Activated naive CD4-positive, alpha-beta T cell treated with anti-CD3 and anti-CD28 coated beads, Interleukin-2, amount 50 U/mL, for 72 hours (primary cell): ENCODE data around the gene VIPR2. TPM values are rescaled to one million over a fixed set of nuclear protein-coding genes. Genes with fewer than 3 reads are reported as not detected.
"Not testable (repeated sequence)": the region's sequence is repeated elsewhere in the genome, so short reads cannot be mapped to it uniquely, and the experiment has no call there.

Experiments used
- ATAC-seq, 2 donors: fragments of 150-1000 bp; cut with Tn5 transposase; 2 replicates each; pipeline ENCODE4 v1.10.0; 2021; ENCODE audit warnings: mild to moderate bottlenecking in 2 of 2, moderate library complexity in 2 of 2
- DNase-seq, 2 donors: peaks; one replicate each; pipeline ENCODE4 v3.0.0; 2021 to 2022; ENCODE audit warnings: low spot score in 2 of 2
- H3K27ac Mint-ChIP-seq, 2 donors: one replicate each; pipeline ENCODE4 v1.8.0; 2022; ENCODE audit warnings: mild to moderate bottlenecking in 2 of 2, mixed read lengths in 2 of 2
- H3K36me3 Mint-ChIP-seq, 2 donors: one replicate each; pipeline ENCODE4 v1.8.0; 2022; ENCODE audit warnings: mixed read lengths in 2 of 2
- H3K9me3 Mint-ChIP-seq, 2 donors: one replicate each; pipeline ENCODE4 v1.8.0; 2022; ENCODE audit warnings: mixed read lengths in 2 of 2
- total RNA-seq, 2 donors: library from RNA; stranded (reverse); gene quantifications; one replicate each; pipeline ENCODE4 v1.2.3, GENCODE V29; 2022

The VIPR2 gene
- total RNA-seq, 2 donors from 2014 or later = 0.55 to 1.8 TPM

- peaks cover 23 to 37% of the 10 kb centered on the region in 2 donors for H3K36me3 Mint-ChIP-seq
- not testable (repeated sequence) for H3K27ac Mint-ChIP-seq, ATAC-seq, DNase-seq
- peaks cover 7 to 13% of the 10 kb centered on the region in 2 donors for H3K9me3 Mint-ChIP-seq
These were observed 162.6 kb downstream of the VIPR2 start for GRCh38 chr7:158982080-158982479.

- H3K27ac Mint-ChIP-seq = no peak overlapping the region
- DNase-seq = no peak
- ATAC-seq = no peak
- peaks cover 22 to 36% of the 10 kb centered on the region in 2 donors for H3K36me3 Mint-ChIP-seq
- H3K9me3 Mint-ChIP-seq = peaks cover 7 to 13% of the 10 kb centered on the region in 2 donors
These were observed 164.9 kb downstream of the VIPR2 start for GRCh38 chr7:158979635-158980351.

DNA sequence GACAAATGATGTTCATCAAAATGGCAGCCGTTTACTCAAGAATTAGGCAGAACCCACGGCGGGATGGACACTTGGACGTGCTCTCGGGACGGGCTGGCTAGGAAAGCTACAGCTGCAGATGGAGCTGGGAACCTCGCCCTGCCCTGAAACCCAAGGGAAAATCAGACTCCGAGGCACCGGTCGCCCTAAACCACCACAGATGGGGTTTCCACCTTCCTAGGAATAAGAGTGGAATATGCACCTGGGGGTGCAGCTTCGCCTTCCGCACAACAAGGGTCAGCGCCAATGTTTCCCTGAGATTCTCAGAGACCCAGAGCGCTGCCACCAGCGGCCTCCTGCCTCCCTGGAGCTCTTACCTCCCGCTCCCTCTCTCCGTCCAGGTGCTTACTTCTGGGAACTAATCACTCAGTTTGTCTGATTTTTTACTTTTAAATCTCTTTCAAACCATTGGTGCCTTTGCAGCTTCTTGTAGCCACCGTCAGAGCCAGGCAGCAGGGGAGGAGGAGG lies 165.6 kb downstream of the VIPR2 start:
- Mint-ChIP-seq H3K27ac (no peak overlapping the region), H3K36me3 (peaks cover 14 to 29% of the 10 kb centered on the region in 2 donors), H3K9me3 (peaks cover 0 to 7% of the 10 kb centered on the region in 2 donors)
- ATAC-seq (no peak), DNase-seq (no peak)
